ENCODE measurements around the gene GATB.

DNA sequence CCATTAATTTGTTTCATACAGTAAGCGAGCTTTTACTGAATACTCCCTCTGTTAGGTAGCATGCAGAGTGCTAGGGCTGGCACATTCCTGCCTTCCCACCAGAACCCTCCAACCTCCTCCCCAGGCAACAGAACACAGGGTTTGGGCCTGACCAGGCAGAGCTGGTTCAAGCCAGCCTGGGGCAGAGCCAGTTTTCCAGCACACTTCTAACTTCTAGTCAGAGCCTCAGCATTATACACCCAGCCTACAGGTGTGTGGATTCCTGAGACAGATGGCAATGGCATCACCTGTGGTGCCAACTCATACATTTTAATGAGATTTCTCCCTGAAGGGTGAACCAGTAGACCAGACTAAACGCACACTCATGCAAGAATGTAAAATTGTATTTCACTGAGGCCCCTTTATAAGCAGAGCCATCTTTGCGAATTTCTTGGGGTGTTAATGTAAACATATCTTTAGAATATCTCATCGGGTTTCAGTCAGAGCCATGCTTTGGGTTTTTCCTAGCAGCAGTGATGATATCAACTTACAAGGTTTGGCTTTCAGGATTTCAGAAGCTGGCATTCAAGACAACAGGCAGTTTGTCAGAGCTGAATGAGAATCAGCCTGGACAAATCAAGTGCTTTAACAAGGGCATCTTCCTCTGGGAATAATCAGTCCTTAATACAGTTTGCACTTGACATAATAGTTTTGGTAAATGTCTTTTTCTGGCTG, 92.0 kb downstream of the GATB start:
- no peak for TF ChIP-seq POLR2A (IDR thresholded peaks at IDR 0.05)
- TF ChIP-seq, protein P1, sequence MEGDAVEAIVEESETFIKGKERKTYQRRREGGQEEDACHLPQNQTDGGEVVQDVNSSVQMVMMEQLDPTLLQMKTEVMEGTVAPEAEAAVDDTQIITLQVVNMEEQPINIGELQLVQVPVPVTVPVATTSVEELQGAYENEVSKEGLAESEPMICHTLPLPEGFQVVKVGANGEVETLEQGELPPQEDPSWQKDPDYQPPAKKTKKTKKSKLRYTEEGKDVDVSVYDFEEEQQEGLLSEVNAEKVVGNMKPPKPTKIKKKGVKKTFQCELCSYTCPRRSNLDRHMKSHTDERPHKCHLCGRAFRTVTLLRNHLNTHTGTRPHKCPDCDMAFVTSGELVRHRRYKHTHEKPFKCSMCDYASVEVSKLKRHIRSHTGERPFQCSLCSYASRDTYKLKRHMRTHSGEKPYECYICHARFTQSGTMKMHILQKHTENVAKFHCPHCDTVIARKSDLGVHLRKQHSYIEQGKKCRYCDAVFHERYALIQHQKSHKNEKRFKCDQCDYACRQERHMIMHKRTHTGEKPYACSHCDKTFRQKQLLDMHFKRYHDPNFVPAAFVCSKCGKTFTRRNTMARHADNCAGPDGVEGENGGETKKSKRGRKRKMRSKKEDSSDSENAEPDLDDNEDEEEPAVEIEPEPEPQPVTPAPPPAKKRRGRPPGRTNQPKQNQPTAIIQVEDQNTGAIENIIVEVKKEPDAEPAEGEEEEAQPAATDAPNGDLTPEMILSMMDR (IDR thresholded peaks at IDR 0.05), result no peak

Data from adrenal gland (tissue), 5 donors.